GM18861 (cell line): ENCODE data around the gene ADAMTS14.

Experiments
- ATAC-seq: cut with Tn5 transposase; IDR thresholded peaks from one replicate; pipeline ENCODE4 v1.9.1; 2021; ENCODE audit not compliant: unreplicated experiment

The ADAMTS14 gene

GRCh38 chr10:70748801-70749573 is 76.7 kb downstream of the ADAMTS14 start:
- ATAC-seq = no peak

- ATAC-seq = no peak
Observed at GRCh38 chr10:70749756-70750155, 77.5 kb downstream of the ADAMTS14 start.

- ATAC-seq = no peak
Observed at GRCh38 chr10:70750156-70750703, 77.9 kb downstream of the ADAMTS14 start.

GRCh38 chr10:70751356-70751755 is 79.0 kb downstream of the ADAMTS14 start:
- ATAC-seq = no peak

- no peak for ATAC-seq
Observed at GRCh38 chr10:70751991-70752390, 79.7 kb downstream of the ADAMTS14 start.

- no peak for ATAC-seq
Observed at GRCh38 chr10:70752571-70752970, 80.3 kb downstream of the ADAMTS14 start.

- ATAC-seq = no peak
Observed at GRCh38 chr10:70753026-70753663, 80.8 kb downstream of the ADAMTS14 start.

- no peak for ATAC-seq
Observed at GRCh38 chr10:70753841-70754621, 81.7 kb downstream of the ADAMTS14 start.

GRCh38 chr10:70756700-70757360 is 84.5 kb downstream of the ADAMTS14 start:
- no peak for ATAC-seq

GRCh38 chr10:70757856-70758255 is 85.5 kb downstream of the ADAMTS14 start:
- no peak for ATAC-seq

- no peak for ATAC-seq
Observed at GRCh38 chr10:70758757-70759514, 86.6 kb downstream of the ADAMTS14 start.

- ATAC-seq = no peak
Observed at GRCh38 chr10:70759781-70760180, 87.5 kb downstream of the ADAMTS14 start.

GRCh38 chr10:70760271-70760787 is 88.0 kb downstream of the ADAMTS14 start:
- ATAC-seq = no peak

GRCh38 chr10:70761031-70761601 is 88.8 kb downstream of the ADAMTS14 start:
- ATAC-seq = no peak

GRCh38 chr10:70761727-70762350 is 89.5 kb downstream of the ADAMTS14 start:
- ATAC-seq = no peak

- no peak for ATAC-seq
Observed at GRCh38 chr10:70762441-70763175, 90.3 kb downstream of the ADAMTS14 start.

GRCh38 chr10:70763567-70763966 is 91.3 kb downstream of the ADAMTS14 start:
- no peak for ATAC-seq

GRCh38 chr10:70765794-70766594 is 93.7 kb downstream of the ADAMTS14 start:
- no peak for ATAC-seq
